DMS153 (cell line): Measurements from ENCODE around the gene HSD17B2.

Experiments
- DNase-seq: peaks from one replicate; lab custom pipeline; 2025; lab: John Stamatoyannopoulos, UW

The HSD17B2 gene

DNA sequence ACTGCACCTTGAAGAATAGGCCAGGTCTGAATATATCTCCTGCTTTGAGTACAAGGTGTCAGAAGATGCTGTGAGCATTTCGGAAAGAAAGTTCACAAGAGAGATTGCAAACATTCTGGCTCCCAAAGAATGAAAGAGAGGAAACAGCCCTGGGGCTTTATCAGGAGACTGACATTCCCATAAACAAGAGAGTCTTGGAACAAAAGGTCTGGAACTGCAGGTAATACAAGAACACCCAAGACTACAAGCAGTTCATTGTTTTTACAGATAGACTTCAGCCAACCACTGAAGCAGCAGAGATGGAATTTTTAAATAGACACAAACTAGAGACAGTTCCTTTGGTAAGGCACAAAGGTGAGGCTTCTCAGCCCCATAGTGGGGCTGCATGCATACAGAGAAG, 14.4 kb downstream of the HSD17B2 start:
- DNase-seq, result no peak

DNA sequence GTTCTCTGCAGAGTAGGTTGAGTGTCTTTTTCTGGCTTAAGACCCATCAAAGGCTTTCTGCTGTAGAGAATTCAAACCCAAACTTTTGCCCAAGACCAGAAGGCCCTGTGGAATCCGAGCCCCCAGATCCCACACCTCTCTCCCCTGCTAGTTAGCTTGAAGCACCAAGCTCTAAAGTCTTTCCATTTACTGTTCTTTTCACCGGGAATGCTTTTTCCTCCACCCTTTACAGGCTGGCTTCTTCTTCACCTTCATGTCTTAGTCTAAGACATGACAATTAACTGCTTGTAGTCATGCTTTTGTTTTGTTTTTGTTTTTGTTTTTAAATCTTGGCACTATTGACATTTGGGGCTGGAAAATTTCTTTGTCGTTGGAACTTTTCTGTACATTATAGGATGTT, 15.5 kb downstream of the HSD17B2 start:
- DNase-seq, result no peak

DNA sequence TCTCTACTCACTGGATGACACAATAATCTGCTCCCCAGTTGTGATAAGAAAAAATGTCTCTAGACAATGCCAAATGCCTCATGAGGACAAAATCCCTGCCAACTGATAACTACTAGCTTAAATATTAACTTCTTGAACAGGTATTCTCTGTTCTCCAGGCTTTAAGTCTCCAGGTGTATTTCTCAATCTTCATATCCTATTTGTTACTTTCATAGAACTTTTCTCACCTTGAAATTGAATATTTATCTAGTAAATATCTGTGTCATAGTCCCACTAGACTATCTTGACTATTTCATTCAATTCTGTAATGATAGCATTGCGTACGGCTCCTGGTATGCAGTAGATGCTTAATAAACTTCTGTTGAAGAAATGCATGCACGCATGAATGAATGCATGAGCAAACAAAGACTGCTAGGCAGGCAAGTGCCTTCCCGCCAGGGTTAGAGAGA, 15.9 kb downstream of the HSD17B2 start:
- DNase-seq, result no peak

DNA sequence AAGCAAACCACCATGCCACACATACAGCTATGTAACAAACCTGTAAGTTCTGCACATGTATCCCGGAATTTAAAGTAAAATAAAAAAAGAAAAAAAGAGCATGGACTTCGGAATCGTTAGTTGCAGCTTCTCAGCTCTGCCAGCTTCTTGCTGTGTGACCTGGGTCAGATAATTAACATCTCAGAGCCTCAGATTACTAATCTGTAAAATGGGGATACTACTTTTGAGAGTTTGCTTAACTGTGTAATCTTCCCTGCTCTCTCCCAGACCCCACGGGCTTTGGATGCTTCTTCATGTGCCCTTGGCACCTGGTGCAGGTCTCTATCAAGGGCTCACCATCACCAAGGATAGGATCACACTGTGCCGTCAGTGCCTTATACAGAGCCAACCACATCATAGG, 16.6 kb downstream of the HSD17B2 start:
- DNase-seq, result no peak

DNA sequence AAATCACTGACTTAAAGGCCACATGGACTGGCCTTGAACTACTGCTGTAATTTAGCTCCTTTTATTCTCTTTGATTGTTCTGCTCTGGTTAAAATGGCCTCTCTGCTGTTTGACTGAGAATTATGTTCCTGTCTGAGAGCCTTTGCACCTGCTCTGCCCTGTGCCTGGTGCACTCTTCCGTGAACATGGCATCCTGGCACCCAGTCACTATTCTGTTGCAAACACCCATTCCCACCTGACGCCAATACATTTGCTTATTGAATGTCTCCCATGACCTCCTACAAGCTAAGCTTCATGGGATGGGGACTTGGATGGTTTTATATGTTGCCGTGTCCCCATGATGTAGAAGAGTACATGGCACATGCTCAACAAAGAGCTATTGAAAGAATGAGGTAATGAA, 20.1 kb downstream of the HSD17B2 start:
- no peak for DNase-seq

DNA sequence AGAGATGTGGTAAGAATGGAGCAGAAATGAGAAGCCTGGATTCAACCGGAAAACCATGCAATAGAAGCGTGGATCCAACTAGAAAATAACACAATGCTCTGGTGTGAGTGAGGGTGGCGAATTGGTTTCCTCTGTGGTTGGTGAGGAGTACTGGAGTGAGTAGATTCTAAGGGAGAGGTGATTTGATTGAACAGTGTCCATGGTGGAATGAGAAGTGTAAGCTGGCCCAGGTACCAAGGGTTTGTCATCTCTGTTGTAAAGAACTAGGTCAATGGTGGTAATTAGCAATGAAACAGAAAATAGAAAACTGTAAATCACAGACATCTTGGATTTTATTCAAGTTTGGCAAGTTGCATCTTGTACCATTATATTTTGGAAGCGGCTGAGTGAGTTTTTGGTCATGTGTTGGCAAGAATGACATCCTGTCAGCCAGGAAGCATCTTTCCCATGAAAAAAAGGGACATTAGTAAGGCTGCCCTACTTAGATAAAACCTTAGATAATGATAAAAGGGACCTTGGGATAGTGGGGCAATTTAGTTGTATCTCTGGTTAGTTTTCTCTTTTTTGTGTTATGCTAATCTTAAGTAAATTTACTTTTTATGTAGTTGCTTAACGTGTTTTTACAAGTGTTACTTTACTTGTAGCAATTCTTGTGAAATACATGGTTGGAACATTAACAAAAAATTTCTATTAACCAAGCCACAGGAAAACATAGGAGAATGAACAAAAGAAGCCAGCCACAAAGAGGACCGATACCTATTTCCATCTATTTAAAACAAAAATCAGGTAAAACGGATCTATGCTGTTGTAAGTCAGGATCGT, 20.9 kb downstream of the HSD17B2 start:
- no peak for DNase-seq

DNA sequence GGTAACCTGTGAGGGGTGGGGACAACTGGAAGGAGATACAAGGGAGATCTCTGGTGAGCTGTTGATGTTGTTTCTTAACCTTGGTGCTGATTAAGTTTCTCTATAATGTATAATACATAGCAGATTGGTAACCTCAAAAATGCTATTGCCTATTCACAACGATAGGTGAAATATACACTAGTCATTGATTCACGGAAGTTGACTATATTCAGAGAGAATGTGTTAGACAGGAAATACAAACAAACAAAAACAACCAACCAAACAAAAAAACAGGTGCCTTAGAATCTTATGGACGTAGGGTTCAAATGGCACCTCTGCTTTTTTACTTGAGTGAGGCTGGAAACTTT, 21.5 kb downstream of the HSD17B2 start:
- DNase-seq, result no peak

DNA sequence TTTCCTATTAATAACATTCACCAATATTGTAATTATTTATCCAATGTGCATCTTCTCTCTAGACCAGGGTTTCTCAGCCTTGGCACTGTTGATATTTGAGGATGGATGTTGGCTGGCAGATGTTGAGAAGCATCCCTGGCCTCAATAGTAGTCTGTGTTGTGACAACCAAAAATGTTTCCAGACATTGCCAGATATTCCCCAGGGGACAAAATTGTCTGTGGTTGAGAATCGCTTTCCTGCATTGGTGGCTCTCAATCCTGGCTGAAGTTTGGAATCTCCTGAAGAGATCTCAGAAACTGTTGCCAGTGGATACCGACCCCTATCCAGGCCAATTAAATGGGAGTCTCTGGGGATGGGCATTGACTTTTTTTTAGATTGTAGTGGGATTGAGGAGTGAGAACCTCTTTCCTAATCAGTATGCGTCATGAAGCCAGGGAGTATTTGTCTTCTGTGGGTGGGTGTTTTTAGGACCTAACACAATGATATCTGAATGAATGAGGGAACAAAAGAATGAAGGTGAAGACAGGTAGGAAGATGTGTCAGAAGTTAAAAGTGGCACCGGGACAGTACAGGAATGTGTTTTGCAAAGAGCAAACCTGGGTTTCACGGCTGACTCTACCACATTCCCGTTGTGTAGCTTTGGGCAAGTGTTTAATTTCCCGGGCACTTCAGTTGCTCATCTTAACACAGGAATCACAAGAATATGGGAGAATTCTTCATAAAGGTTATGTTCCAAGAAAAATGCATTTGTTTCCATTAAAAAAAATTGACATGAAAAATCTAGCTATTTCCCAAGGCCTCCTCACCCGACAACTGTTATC, 24.3 kb downstream of the HSD17B2 start:
- no peak for DNase-seq

DNA sequence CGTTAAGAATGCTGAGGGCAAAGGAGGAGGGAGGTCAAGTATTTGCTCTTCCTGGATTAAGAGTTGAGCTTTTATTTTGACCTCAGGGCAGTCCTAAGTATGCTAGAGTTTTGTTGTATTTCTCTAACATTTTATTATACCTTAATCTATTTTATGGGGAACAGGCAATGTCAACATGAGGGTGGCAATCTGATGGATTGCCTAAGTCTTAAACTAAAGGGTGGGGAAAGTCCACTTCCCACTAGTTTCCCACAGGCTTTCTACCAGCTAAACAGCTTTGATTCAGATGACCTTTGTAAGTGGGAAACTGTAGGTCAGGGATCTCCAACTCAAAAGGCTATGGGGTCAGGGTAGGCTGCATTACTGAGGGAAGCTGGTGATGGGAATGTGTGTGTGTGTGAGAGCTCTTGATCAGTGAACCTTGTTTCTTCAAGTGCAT, 24.9 kb downstream of the HSD17B2 start:
- DNase-seq, result no peak

DNA sequence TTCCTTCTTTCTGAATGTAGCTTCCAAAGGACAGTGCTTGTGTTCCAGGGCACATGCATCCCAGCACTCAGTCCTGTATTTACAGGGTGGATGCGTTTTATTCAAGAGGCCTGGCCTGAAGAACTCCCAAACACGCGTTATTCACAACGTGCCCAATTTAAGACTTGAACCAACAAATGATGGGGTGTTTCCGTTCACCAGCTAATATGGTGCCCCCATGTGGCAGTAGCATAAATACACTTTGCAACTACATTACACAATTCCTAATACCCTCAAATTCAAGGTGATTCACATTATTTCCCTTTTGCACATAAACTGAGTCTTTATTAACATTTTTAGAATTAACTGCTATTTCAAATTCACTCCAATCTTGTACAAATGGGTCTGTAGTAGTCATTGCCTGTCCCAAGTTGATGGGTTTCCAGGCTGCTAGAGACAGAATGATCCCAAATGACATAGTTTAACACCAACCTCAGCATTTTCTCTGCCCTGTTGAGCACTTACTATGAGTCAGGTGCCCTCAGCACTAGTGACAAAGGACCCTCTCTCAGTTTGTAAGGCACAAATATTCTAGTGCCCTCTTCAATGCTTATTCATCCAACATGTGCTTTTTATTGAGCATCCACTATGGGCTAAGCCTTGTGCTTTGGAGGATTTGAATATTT, 26.9 kb downstream of the HSD17B2 start:
- peak; percentile 30 for DNase-seq

DNA sequence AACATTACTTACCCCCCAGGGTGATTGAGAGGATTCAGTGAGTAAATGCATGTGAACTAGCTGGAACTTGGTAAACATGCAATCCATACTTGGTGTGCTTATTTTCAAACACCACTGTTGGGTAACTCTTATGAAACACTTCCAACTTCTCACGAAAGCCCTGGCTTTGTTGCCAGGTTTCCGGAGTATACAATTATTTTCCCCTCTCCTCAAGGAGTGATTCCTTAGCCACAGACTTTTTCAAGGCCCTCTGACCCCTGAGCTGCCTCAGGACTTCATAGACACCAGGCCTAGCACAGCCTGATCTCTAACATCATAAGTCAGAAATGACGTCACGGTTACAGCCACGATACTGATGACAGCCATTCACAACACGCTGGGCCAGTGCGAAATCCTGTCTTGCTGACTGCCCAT, 27.6 kb downstream of the HSD17B2 start:
- no peak for DNase-seq

DNA sequence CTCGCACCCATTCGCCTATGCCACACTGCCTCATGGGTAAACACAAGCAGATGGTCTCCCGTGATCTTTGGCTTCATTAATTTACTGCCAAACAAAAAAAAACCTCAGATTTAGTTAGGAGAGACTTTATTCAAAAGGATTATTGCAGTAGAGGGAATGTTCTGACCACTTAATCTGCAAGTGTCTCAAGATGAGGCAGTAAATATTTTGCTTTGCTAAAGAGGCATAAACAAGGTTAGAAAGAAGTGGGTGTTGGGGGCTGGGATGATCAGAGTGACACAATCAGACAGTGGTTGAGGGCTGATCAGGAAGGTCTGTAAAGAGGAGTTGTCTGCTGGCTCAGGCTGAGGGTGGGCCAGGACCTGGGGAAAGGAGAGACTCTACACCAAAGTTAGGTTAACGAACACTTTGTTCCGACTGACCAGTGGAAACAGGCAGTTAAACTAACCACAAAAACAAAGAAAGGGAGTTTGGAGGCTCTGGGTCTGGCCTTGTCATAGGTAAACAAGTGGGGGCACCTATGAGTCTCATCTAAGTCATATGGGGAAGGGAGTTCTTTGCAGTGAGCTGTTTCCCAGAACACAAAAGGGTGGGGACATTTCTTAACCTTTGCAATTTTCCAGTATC, 28.5 kb downstream of the HSD17B2 start:
- no peak for DNase-seq

DNA sequence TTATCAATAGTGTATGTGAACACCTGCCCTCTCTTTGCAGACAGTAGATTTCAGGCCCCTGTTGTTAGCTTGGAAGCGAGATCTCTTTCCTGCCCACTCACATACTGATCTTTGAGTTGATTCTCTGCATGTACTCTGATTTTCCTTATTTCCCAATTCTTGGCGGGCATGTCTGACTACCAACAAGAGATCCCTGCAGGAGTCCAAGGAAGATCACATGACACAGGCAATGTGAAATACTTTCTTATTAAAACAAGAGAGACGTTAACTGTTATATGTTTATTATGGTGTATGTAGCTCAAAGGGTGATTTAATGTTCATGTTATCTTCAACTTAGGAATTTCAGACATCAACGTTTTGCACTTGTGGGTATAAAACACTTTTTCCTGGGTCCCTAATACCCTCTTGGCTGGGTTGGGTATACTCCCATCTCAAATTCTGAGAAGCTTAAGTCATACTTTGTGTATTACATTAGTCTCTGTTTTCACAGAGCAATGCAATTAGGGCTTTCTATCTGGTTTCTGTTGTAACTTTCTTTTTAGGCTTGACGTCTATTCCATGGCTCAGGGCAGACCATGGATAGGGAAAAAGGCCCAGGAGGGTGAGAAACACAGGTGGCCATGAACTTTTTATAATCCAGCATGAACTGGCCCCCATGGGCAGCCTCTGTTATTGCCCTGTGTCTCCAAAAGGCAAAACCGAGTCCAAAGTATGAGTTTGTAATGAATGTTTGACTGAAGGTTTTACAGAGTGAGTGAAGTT, 32.2 kb downstream of the HSD17B2 start:
- no peak for DNase-seq

DNA sequence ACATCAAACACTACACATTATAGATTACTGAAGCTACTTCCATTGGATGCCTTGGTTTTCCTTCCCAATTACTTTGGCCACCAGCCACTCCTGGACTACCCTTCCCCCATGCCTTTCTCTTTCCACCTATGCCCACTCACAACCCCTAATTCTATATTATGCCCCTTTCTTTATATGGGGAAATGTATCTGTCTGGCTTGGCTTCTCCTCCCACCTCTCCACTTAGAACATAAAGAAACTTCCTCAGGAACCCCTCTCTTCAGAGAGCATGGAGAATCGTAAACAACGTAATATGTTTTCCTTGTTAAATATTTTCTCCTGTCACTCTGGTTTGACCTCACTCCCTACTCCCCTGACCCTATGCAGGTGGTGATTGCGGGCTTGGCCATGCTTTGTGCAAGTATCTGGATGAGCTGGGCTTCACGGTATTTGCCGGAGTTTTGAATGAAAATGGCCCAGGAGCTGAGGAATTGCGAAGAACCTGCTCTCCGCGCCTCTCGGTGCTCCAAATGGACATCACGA, 32.8 kb downstream of the HSD17B2 start:
- DNase-seq, result no peak

DNA sequence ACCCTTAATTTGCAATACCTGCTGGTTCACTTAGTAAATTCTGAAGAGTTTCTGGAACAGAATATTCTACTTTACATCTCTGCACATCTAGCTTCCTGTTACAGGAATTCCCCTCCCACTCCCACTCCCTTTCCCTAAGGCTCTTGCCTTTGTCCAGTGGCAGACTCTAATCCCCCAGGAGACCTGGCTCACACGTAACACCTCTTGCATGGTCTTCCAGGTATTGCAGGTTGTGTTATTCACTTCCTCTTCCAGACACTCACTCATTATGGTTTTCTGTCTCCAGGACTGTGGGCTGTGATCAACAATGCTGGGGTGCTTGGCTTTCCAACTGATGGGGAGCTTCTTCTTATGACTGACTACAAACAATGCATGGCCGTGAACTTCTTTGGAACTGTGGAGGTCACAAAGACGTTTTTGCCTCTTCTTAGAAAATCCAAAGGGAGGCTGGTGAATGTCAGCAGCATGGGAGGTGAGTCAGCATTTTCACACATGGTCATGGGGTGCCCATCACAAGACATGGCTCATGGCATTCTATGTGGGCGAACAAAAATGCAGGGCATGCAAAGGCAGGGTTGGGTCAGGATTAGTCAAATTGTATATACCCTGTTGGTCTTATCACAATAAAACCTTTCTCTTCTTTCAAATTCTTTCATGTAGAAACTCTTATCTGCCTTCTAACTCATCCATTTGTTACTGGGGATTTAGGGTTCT, 35.8 kb downstream of the HSD17B2 start:
- DNase-seq, result peak; percentile 13

DNA sequence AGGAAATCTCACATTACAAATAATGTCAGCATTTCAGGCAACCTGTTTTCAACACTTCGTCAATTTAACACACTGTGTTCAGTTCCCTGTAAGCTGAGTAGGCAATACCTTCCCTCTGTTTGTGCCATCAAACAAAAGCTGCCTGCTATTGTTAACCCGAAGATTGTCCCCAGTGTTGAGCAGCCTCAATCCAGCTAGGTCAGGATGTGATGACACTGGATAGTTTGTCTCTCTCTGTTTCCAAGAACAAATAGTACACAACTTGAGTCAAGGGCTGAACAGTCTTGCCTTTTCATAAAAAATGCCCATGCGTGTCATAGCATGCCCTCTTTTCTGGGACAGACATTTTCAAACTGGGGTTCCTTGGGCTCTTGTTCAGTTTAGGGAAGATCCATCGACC, 36.4 kb downstream of the HSD17B2 start:
- no peak for DNase-seq

DNA sequence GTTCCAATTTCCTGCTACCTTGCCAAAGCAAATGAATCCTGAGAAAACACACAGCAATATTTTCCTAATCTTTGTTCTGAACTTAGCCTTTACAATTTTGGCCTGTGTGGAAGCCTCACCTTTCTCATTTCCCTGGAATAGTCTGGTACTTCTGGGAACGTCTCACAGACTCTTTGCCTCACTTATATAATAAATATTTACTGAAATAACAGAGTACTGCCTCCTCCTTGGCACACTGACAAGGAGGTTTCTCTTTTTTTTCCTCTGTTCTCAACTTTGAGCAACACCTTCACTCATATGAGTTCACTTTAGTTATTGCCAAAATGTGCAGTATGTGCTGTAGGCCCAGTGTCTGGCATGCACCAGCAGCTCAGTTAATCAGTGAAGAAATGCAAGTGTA, 37.3 kb downstream of the HSD17B2 start:
- DNase-seq, result no peak

DNA sequence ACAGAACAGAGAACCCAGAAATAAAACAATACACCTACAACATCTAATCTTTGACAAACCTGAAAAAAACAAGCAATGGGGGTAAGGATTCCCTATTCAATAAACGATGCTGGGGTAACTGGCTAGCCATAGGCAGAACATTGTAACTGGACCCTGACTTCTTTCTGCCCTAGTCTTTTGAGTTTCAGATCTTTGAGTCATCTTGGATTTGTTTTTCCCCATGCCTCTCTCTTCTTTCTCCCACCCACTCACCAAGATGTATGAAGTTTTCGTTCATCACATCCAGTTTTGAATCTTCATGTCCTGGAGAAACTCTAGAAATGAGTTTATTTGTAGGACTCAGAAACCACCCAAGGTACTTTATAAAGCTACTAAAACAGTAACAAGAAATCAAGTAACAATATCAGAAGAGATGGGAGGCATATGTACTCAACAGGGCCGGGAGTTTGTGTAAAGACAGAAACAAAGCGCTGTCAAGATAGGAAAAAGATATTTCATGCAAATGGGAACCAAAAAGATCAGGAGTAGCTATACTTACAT, 39.0 kb downstream of the HSD17B2 start:
- DNase-seq, result no peak

DNA sequence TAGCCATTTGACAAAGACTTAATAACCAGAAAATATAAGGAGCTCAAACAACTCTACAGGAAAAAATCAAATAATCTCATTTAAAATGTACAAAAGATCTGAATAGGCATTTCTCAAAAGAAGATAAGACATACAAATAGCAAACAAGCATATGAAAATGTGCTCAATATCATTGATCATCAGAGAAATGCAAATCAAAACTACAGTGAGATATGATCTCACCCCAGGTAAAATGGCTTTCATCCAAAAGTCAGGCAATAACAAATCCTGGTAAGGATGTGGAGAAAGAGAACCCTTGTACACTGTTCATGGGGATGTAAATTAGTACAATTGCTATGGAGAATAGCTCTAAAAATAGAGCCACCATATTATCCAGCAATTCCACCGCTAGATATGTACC, 43.1 kb downstream of the HSD17B2 start:
- no peak for DNase-seq

DNA sequence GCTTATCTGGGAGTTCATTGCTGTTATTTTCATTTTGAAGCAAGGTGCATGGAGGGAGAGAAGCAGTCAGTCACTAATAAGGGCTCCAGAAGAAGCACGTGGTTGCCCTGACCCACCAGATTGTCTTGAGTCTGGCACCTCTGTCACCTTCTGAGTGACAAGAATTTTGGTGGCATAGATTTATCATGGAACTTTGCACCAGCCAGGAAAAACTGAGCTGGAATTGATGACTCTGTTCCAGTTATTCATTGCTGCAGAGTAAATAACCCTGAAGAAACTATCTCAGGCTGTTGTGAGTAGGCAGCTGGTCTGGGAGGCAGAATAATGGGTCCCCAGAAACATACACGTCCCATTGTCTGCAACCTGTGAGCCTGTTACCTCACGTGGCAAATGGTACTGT, 44.8 kb downstream of the HSD17B2 start:
- no peak for DNase-seq
